HG03378 (cell line): ENCODE measurements around the gene C4BPB.
A peak's percentile ranks its signal among the peaks of the same experiment; 100 is the strongest.
"Not testable (repeated sequence)": the region's sequence is repeated elsewhere in the genome, so short reads cannot be mapped to it uniquely, and the experiment has no call there.

Experiments used
- ATAC-seq: cut with Tn5 transposase; IDR thresholded peaks from one replicate; pipeline ENCODE4 v1.9.1; 2021; ENCODE audit warnings: mild to moderate bottlenecking, moderate library complexity; ENCODE audit not compliant: unreplicated experiment

C4BPB gene, protein sequence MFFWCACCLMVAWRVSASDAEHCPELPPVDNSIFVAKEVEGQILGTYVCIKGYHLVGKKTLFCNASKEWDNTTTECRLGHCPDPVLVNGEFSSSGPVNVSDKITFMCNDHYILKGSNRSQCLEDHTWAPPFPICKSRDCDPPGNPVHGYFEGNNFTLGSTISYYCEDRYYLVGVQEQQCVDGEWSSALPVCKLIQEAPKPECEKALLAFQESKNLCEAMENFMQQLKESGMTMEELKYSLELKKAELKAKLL

DNA sequence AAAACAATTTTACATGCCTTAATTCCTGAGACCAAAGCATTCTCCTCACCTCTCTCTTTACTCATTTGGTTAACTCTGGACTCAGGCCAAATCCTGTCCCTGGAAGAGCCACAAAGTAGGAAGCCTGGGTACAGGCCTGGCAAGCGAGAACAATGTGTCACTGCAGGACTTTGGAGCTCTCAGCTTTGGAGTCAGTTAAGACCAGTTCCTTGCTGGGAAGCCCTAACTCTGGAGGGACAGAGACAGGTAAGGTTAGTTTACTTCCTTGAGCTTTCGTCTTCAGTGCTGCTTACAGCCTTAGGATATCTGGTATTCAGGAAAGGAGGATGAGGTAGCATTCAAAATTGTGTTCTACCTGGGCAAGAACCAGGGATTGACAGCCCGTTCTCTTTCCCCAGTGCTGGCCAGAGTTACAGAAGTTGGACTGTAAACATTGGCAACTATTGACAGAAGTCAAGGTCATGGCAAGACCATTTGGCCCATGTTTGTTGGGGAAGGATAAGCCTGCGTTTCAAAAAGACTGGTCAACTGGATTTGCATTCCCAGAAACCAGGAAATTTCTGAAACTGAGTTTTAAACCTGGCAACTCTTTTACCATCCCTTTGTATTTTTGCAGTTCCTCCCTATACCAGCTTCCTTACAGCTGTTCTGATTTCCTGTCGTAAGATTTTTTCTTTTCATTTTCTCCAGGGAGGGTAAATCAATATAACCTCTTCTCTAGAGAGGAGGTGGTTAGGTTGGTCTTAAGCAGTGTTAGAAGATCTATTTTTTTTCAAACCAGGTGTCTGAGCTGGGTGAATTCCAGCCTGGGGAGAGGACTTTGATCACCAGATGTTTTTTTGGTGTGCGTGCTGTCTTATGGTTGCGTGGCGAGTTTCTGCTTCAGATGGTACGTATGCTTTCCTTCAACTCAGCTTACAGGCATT, at the start of gene C4BPB:
C4BPB (plus strand) TSS at position 160 of the 926 bp plus-strand sequence; CDS start at position 832, 672 bp downstream.
- no peak for ATAC-seq

DNA sequence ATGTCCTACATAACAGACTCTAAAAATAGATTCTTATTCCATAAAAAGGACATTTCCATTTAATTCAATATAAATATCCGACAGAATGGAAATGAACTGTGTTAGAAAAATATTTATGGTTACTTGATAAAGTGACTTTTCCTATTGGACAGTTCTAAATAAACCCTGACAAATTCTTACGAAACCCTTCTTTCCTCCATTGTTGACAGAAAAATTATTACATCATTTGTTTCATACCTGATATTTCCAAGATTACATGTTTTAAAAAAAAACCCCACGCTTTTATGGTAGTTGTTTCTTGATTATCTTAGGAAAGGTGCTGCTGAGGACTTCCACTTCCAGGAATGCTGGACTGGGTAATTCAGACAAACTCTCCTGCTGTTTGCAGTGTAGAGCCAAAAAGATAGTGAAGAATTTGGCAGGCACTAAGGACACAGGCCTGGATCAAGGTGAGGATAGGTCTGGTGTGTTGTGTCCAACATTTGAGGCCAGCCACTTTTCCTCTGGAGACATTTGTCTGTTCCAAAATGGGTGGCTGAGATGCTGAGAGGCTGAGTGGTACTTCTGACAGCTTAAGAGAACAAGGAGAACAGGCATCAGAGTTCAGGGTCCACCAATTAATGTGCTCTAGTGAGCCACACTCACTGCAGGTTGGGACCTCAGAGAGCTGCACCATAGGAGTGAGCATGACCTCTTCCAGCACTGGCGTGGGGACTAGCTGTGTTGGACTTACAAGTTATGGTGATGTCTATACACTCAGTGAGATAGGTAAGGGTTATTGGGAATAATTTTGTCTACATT, 49.1 kb upstream of the C4BPB start:
- no peak for ATAC-seq

DNA sequence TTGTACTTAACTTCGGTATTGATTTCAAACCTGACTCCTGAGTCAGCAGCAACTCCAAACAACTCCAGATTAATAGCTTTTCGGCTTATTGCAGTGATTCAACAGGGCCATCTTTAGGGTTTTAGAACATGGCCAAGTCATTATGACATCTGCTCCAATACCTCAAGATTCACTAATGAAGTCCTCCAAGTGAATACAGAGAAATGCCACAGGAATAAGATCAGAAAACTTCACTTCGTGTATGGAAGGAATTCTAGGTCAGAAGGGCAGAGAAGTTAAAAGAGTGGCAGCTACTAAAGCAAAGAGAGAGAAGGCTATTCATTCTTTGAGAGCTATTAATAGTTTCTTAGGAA, 48.5 kb upstream of the C4BPB start:
- no peak for ATAC-seq

DNA sequence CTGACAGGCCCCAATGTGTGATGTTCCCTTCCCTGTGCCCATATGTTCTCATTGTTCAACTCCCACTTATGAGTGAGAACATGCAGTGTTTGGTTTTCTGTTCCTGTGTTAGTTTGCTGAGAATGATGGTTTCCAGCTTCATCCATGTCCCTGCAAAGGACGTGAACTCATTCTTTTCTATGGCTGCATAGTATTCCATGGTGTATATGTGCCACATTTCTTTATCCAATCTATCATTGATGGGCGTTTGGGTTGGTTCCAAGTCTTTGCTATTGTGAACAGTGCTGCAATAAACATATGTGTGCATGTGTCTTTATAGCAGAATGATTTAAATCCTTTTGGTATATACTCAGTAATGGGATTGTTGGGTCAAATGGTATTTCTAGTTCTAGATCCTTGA, 47.3 kb upstream of the C4BPB start:
- ATAC-seq: not testable (repeated sequence)

DNA sequence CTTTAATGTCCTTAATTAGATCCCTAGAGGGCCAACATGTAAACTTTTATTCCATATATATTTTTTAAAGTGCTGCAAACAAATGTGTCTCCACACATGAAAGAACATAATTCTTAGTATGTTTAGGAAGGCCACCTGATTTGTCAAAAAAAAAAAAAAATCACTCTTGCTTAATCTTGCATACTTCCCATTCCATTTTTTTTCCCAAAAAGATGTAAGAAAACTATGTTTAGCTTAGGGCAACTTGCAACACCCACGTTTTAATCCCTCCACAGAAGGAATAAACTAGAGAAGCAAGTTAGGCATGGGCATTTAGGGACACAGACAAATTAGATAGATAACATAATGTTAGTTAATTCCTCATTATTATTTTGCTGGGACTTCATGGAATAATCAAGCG, 43.2 kb upstream of the C4BPB start:
- ATAC-seq: no peak

DNA sequence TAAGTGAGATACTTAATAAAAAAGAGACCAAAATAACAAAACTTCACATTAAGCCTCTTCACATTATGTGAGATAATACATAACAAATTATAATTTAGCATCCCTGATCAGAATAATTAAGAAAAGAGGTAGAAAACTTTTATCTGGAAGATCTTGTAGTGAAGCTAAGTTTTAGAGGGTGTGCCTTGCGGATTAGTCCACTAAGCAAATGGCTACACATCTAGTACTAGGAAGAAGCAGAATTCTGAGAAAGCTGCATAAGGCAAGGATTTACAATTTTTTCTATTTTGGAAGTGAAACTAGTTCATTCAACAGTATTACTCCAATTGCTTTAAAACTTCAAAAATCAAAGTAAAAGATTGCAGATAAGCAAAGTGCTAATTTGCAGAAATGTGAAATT, 41.2 kb upstream of the C4BPB start:
- no peak for ATAC-seq

DNA sequence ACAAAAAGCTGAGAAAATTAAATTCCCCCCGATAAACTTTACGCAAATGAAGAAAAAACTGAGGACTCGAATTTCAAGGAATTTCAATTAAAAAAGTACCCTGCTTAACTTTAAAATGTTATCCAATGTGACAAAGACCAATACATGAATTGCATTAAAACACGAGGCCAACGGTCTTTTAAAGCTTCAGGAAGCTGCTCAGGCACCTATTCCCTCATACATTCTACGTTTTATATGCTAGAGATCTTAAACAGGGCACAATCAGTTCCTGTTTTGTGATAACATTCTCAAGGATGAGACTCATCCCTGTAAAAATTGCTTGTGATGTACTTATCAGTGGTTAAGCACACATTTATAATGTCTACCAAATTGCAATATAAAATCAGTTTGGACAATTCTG, 40.6 kb upstream of the C4BPB start:
- no peak for ATAC-seq

DNA sequence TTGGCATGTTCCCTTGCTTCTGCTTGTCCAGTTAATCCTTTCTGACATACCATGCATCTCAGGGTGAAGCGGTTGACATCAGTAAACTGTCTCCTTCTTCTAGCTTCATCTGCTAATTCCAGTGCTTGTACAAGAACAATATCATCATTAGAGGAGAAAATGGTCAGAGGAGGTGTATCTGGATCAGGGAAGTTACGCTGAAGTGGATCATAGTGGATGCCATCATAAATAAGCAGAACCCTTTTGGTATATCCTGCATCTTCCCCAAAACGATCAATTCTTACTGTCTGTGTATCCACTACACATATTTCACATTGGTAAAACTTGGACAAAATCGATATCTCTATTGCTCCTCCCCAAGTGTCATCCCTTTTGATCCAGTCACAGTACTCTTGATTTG, 39.6 kb upstream of the C4BPB start:
- no peak for ATAC-seq

DNA sequence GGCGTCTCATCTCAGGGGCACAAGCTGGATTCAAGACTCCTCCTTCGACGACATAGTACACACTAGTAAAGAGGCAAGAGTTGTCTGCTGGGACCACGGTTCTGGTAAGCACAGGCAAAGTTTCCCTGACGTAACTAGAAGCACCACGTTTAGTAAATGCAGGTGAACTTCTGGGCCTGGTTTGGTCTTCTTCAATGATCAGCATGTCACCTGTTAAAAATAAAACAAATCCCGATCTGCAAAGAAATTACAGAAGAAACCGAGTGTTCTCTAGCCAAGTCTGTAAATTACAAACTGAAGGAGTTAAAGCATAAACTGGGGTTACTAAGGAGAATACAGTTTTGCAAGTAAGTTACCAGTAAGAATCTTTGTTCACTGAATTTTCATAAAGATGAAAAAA, 39.1 kb upstream of the C4BPB start:
- no peak for ATAC-seq

DNA sequence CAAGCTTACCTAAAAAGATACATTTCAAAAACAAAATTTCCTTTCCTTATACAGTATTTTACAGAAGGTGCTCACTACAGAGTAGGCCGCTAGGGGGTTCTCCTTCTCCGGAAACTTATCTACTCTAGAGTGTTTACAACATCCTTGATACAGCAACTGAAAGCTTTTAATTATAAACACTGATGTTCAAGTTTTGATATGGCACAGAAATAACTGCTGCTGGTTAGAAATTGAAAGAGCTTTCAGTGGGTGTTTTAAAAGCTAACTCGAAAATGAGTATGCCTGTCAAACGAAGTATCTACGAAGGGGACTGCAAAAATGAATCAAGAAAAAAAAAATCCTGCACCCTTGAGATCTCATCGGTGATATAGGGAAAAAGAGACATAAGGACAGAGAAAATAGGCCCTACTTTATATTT, 38.7 kb upstream of the C4BPB start:
- ATAC-seq: peak; percentile 31

DNA sequence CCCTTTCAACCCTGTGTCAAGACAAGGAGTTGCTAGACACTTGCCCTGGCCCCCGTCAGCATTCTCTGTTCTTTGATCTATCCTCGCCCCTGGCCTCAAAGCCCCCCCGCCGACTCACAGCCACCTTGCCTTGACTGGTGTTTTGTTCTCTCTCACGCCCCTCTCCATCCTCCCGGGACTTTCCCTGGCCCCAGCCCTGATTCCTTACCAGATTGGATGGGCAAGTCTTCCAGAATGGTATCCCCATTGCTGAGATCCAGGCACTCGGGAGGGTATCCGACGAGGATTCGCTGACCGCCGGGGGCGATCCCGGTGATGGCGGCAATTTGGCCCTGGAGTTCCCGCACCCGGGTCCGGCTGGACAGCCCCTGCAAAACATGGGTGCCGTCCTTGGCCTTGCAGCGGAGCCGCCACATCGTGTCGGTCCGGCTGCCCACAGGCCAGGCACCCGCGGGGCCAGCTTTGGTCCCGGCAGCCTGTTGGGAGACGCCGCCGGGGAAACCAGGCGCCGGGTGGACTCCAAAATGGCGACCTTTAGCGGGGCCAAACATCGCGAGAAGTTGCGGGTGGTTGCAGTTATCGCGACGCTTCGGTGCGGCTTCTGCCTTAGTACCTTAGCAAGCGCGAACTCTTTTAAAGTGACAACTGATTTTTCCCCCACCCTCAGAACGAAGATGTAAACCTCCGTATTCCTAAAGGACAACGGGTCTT, 38.0 kb upstream of the C4BPB start:
- peak; percentile 45 for ATAC-seq

DNA sequence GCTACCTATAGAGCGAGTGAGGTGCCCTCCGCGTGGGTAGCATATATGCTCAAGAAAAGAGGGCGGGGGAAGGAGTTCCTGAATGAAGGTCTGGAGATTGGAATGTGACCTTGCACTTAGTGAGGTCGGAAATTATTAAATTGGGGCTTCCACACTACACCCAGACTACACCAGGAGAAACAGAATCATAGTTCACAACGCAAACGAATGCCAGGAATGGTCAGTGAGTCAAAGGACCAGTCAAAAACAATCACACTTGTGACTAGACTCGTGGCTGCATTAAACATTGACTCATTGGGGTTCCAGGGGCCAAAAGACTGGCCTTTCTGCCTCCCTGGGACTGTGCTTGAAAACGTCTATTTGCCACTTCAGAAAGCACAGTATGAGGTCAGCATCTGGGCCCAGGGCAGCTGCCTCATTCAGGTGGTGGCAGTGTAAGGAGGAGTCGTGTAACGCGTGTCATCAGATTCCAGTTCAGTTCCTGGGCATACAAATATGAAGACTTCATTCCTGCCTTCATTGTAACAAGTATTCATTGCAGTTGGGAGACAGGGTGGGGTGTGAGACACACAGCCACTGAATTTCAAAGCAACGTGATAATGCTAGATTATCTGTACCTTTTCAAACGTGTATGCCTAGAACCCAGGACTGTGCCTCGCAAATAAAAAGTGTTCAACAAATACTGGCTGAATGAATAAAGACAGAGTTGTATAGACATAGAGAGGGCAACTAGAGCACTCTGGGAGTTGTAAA, 37.3 kb upstream of the C4BPB start, which contains the start of gene YOD1:
YOD1 (minus strand) TSS at position 18 of the 753 bp plus-strand sequence. CDS start 178 bp downstream, outside the sequence.
- no peak for ATAC-seq

DNA sequence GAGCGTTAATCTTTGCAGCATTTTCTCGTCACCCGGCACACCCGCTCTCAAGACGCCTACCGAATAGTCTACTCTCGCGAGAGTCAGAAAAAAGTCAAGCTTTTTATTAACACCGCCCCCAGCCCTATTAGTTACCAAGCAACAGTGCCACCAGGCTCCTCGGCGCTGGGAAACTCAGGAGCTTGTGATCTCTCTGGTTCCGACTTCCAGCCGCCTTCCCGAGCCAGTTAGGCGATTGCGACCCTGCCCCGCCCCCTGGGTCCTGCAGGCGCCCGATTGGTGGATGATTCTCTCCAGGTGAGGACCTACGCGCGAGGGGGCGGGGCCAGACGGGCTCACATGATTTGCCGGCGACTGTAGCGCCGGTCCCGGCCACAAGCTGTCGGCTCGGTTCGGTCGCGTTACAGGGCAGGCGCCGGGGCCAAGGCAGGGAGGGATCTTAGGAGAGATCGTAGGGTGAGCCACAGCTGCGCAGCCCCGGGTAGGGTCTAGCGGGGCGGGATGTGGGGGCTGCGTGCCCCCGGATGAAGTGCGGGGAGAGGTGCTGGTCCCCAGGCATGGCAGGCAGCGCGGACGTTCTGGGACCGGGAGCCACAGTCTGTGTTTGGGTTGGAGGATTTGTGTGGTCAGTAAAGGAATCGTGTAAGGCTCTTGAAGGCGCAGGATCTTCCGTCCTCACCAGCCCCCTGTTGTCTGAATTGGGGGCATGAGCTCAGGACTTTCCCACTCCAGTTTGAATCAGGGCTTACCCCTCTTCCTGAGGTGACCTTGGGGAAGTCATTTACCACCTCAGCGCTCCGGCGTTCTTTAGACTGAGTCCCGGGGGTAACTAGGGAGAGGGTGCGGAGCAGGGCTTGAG, 35.5 kb upstream of the C4BPB start, which contains the start of gene PFKFB2:
PFKFB2 (plus strand) TSS at position 365 of the 859 bp plus-strand sequence. CDS start 1,443 bp downstream, outside the sequence.
- peak; percentile 54 for ATAC-seq

DNA sequence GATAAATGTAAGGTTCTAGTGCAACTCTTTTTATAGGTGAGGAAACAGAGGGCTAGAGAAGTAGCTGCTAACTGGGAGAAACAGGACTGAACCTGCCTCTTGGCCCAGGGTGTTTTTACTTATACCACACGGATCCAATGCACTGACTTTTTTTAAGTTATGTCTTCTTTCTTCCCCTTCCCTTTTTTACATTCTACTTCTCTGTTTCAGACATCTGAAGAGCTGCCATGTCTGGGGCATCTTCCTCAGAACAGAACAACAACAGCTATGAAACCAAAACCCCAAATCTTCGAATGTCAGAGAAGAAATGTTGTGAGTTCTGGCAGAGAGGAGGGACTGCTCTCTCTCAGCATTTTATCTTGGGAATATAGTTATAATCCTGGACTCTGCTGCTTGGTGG, 34.2 kb upstream of the C4BPB start:
- no peak for ATAC-seq

DNA sequence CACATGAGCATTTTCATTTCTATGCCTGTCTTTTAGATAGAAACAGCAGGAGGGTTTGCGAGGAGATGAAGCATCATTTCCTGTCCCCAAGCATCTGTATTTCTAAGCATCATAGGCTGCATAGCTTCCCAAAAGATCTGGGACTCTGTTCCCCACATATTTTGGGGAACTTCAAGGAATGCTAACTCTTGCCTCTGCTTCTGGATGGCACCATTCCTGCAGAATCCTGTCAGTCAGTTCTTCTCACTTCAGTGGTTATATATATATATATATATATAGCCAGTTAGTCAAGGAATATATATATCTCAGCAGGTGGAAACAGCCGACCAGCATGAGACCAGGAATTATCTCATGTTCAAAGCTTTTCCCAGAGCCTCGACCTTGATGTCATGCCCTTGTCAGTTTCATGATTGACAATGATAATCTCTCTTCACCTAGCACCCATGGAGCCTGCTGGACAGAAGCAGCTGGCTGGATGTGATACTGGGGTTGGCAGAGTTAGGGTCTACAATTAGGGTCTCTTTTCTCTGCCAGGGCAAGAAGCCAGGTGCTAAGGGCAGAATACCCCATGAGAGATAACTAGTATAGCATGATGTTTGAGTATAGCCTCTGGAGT, 33.2 kb upstream of the C4BPB start:
- no peak for ATAC-seq

DNA sequence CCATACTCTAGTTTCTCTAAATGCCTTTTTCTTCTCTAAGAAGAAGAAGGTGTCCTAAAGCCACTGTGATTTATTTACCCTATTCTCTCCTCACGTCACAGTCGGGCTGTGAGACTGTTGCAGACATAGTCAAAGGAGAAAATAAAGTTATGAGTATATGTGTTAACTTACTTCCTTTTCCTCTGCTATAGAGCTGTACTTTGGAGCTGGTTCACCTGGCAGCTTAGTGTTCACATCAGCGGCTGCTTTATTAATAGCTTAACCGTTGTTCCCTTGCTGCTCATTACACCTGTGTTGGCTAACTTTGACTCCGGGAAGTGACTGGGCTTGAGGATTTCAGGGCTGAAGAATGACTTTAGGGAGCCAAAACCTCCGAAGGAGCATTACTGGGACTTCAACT, 32.0 kb upstream of the C4BPB start:
- ATAC-seq: no peak

DNA sequence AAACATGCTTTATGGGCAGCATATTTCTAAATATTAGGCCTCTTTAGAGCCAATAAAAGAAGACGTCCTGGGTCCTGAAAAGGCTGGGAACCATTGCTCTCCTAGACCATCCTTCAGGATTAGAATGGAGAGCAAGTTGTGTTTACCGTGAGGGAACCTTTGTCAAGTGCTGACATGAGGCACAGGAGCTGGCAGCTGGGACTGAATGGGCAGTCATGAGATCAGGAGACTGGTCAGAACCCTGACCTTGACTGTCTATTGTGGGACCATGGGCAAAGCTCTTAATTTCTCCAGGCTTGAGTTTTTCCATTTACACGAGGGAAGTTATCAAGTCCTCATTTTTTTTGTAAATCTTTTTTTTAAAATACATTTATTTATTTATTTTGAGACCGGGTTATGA, 30.4 kb upstream of the C4BPB start:
- ATAC-seq: no peak
